ENCODE data around the gene TAMALIN. TPM values are rescaled to one million over a fixed set of nuclear protein-coding genes. Genes with fewer than 3 reads are reported as not detected.

The TAMALIN gene
- total RNA-seq, 3 donors from 2014 or later (not counting 1 experiment from before 2014, with no cell fraction given): 403 to 663 (median 424) TPM

DNA sequence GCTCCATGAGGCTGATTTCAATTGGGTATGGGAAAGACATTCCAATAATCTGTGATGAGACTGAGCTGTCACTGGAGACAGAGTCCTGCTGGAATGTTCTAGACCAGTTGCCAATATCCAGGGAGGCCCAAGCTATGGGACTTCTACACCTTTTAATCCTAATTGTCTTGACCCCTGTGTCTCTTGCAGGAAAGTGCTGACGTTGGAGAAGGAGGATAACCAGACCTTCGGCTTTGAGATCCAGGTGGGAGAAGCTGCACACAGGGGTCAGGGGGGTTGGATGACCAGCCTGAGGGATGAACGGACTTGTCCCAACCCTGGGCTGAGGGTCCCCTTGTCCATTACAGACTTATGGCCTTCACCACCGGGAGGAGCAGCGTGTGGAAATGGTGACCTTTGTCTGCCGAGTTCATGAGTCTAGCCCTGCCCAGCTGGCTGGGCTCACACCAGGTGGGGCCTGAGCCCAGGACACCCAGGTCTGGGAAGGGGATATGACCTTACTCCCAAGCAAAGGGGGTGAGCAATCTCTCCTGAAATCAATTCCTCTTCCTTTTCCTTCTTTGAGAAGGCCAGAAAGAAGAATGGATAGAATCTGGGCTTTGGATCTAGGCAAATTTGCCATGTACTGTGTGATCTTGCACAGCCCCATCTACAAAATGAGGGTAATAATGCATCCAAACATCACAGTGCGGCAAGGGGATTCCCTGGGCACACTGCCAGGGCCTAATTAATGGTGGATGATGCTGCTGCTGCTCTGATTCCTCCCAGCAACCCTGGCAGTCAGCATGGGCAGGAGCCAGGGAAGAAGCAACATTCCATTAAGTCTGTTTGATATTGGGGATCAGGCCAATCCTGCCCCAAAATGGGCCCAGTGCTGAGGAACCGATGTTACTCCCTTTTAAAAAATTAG is 4.2 kb downstream of the TAMALIN start:
- Mint-ChIP-seq H3K4me1 (peaks cover 19 to 24% of the 10 kb centered on the region in 2 donors), H3K36me3 (no peaks in the 10 kb centered on the region), H3K27me3 (ENCODE audit: low read depth in 2 of 2) (no peaks in the 10 kb centered on the region), H3K4me3 (peak overlapping the region; percentile 1), H3K27ac (peak overlapping the region in 1 of 2 donors; percentile 26), H3K9me3 (no peaks in the 10 kb centered on the region)
- WGBS (ENCODE audit: insufficient coverage): 91% methylated on average over 8 of the region's 8 CpGs
- Histone ChIP-seq H3K27ac (ENCODE audit: low read length) (no peak overlapping the region), H3K4me1 (ENCODE audit: control insufficient read depth, insufficient read depth, low read length) (peaks cover 22% of the 10 kb centered on the region), H3K9me3 (ENCODE audit: control insufficient read depth, insufficient read depth, low read length) (no peaks in the 10 kb centered on the region), H3K4me3 (ENCODE audit: low read length) (no peak overlapping the region), H3K36me3 (ENCODE audit: control insufficient read depth, insufficient read depth, low read length) (peaks cover 3% of the 10 kb centered on the region), H3K27me3 (ENCODE audit: control insufficient read depth, insufficient read depth, low read length) (peaks cover 4% of the 10 kb centered on the region)
- ATAC-seq: no peak
- peak in 1 of 2 donors; percentile 33 for DNase-seq
- TF ChIP-seq, protein P1, sequence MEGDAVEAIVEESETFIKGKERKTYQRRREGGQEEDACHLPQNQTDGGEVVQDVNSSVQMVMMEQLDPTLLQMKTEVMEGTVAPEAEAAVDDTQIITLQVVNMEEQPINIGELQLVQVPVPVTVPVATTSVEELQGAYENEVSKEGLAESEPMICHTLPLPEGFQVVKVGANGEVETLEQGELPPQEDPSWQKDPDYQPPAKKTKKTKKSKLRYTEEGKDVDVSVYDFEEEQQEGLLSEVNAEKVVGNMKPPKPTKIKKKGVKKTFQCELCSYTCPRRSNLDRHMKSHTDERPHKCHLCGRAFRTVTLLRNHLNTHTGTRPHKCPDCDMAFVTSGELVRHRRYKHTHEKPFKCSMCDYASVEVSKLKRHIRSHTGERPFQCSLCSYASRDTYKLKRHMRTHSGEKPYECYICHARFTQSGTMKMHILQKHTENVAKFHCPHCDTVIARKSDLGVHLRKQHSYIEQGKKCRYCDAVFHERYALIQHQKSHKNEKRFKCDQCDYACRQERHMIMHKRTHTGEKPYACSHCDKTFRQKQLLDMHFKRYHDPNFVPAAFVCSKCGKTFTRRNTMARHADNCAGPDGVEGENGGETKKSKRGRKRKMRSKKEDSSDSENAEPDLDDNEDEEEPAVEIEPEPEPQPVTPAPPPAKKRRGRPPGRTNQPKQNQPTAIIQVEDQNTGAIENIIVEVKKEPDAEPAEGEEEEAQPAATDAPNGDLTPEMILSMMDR (IDR thresholded peaks at IDR 0.05): no peak
- intact Hi-C loops (cut with micrococcal nuclease): no loop called here

DNA sequence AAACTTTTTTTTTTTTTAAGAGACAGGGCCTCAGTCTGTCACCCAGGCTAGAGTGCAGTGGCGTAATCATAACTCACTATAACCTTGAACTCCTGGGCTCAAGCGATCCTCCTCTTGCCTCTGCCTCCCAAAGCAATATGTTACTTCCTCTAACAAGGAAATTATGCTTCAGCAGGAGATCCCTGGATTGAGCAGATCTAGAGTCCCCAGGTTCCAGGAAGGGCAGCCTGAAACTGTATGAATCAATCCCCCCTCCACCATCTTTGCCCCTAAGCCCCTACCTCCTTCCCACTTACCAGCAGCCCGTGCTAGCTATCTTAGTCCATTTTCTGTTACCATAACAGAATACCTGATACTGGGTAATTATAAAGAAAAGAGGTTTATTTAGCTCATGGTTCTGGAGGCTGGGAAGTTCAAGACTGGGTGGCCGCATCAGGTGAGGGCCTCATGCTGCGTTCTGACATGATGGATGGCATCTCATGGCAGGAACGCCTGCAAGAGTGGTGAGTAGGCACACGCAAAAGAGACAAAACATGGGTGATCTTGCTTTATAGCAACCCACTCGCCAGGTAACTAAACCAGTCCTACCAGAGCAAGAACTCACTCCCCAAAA is 5.0 kb downstream of the TAMALIN start:
- WGBS (ENCODE audit: insufficient coverage): 95% methylated on average over 7 of the region's 8 CpGs
- DNase-seq: no peak
- Histone ChIP-seq H3K27ac (ENCODE audit: low read length) (no peak overlapping the region), H3K36me3 (ENCODE audit: control insufficient read depth, insufficient read depth, low read length) (peaks cover 3% of the 10 kb centered on the region), H3K9me3 (ENCODE audit: control insufficient read depth, insufficient read depth, low read length) (no peaks in the 10 kb centered on the region), H3K4me1 (ENCODE audit: control insufficient read depth, insufficient read depth, low read length) (peaks cover 16% of the 10 kb centered on the region), H3K4me3 (ENCODE audit: low read length) (no peak overlapping the region), H3K27me3 (ENCODE audit: control insufficient read depth, insufficient read depth, low read length) (no peaks in the 10 kb centered on the region)
- H3K36me3 Mint-ChIP-seq: no peaks in the 10 kb centered on the region
- no peaks in the 10 kb centered on the region for H3K27me3 Mint-ChIP-seq (ENCODE audit: low read depth in 2 of 2)
- no peaks in the 10 kb centered on the region for H3K9me3 Mint-ChIP-seq
- intact Hi-C loops (cut with micrococcal nuclease): no loop called here
- no peak for ATAC-seq
- no peak overlapping the region for H3K4me3 Mint-ChIP-seq
- H3K27ac Mint-ChIP-seq: peak overlapping the region in 1 of 2 donors; percentile 48
- peaks cover 14 to 18% of the 10 kb centered on the region in 2 donors for H3K4me1 Mint-ChIP-seq
- TF ChIP-seq, protein P1 (IDR thresholded peaks at IDR 0.05): no peak

DNA sequence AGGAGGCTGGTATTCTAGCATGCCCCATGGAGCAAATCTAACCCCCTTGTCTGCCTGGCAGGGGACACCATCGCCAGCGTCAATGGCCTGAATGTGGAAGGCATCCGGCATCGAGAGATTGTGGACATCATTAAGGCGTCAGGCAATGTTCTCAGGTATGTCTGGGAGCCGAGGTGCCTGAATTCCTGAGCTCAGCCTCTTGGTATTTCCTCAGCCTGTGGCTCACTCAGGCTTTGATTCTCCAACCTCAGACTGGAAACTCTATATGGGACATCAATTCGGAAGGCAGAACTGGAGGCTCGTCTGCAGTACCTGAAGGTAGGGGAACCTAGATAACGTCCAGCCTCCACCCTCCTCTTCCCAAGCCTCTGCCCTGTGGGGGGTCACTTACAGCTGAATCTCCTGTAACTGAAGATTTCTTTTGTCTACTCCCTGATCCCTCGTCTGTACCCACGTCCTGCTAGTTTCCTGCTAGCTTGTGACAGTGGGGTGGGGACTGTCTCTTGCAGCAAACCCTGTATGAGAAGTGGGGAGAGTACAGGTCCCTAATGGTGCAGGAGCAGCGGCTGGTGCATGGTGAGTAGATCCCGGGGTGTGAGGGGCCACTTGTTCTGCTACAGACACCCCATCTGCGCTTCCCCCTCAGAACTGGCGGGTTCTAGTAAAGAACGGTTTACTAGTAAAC is 7.0 kb downstream of the TAMALIN start:
- H3K36me3 ChIP-seq (ENCODE audit: control insufficient read depth, insufficient read depth, low read length): peaks cover 3% of the 10 kb centered on the region
- intact Hi-C loops (cut with micrococcal nuclease): no loop called here
- TF ChIP-seq, protein P1 (IDR thresholded peaks at IDR 0.05): no peak
- H3K4me1 ChIP-seq (ENCODE audit: control insufficient read depth, insufficient read depth, low read length): no peaks in the 10 kb centered on the region
- peak in 1 of 2 donors; percentile 23 for DNase-seq
- Mint-ChIP-seq H3K27ac (peak overlapping the region; percentile 13 to 73), H3K27me3 (ENCODE audit: low read depth in 2 of 2) (no peaks in the 10 kb centered on the region), H3K9me3 (no peaks in the 10 kb centered on the region), H3K4me1 (peaks cover under 1 to 1% of the 10 kb centered on the region in 2 donors), H3K4me3 (peak overlapping the region; percentile 56), H3K36me3 (no peaks in the 10 kb centered on the region)
- no peak overlapping the region for H3K27ac ChIP-seq (ENCODE audit: low read length)
- peak in 1 of 3 donors; percentile 2 for ATAC-seq
- no peaks in the 10 kb centered on the region for H3K9me3 ChIP-seq (ENCODE audit: control insufficient read depth, insufficient read depth, low read length)
- no peaks in the 10 kb centered on the region for H3K27me3 ChIP-seq (ENCODE audit: control insufficient read depth, insufficient read depth, low read length)
- WGBS (ENCODE audit: insufficient coverage): 87% methylated on average over 16 of the region's 16 CpGs
- H3K4me3 ChIP-seq (ENCODE audit: low read length): no peak overlapping the region
